Large intestine (tissue), 3 donors: ENCODE measurements around the gene ID3. TPM values are rescaled to one million over a fixed set of nuclear protein-coding genes. Genes with fewer than 3 reads are reported as not detected.
"Not testable (repeated sequence)": the region's sequence is repeated elsewhere in the genome, so short reads cannot be mapped to it uniquely, and the experiment has no call there.

Source experiments
- DNase-seq, 2 donors: peaks; one replicate each; pipeline versions ENCODE4 v3.0.0 to v3.0.0-alpha.2; 2013
- H3K27ac ChIP-seq: one replicate; pipeline ENCODE4 v1.5.1; 2013; ENCODE audit warnings: low read length
- H3K27me3 ChIP-seq: 2 replicates; pipeline ENCODE4 v1.6.1; 2013; ENCODE audit warnings: low read length; ENCODE audit not compliant: control insufficient read depth, insufficient read depth
- H3K36me3 ChIP-seq: 2 replicates; pipeline ENCODE4 v1.6.1; 2013; ENCODE audit warnings: low read length; ENCODE audit not compliant: control insufficient read depth, insufficient read depth
- H3K4me1 ChIP-seq: one replicate; pipeline ENCODE4 v1.6.1; 2013; ENCODE audit warnings: low read length; ENCODE audit not compliant: control insufficient read depth, insufficient read depth
- H3K4me3 ChIP-seq: one replicate; pipeline ENCODE4 v1.5.1; 2013; ENCODE audit warnings: low read length
- H3K9me3 ChIP-seq: one replicate; pipeline ENCODE4 v1.6.1; 2013; ENCODE audit warnings: mild to moderate bottlenecking, low read depth, low read length, moderate library complexity; ENCODE audit not compliant: control insufficient read depth
- WGBS: methylation state at CpG from one replicate; pipeline ENCODE4 v1.1.5; 2013; ENCODE audit warnings: low lambda C conversion rate; ENCODE audit not compliant: insufficient coverage; 5-methylcytosine and 5-hydroxymethylcytosine counted together
- polyA plus RNA-seq: library from polyadenylated mRNA; unstranded; fragments of 120-200 nt; gene quantifications from one replicate; pipeline ENCODE4 v1.2.1, GENCODE V29; 2013

Gene ID3
- polyA plus RNA-seq, 1 donor: 120 TPM

DNA sequence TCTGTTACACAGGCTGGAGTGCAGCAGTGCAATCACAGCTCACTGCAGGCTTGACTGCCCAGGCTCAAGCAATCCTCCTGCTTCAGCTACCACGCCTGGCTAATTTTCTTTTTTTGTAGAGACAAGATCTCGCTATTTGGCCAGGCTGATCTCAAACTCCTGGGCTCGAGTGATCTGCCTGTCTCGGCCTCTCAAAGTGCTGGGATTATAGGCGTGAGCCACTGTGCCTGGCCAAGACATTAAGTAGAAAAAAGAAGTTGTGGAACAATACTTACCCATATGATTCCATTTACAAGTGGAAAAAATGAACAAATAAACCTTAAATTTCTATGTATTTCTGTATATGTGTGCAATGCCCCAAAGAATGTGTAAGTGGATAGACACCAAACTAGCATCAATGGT is 30.3 kb upstream of the ID3 start:
- H3K27me3 ChIP-seq: no peaks in the 10 kb centered on the region
- WGBS: no CpG with 5 or more reads among the region's 5 CpGs
- H3K27ac ChIP-seq: no peak overlapping the region
- H3K4me1 ChIP-seq: no peaks in the 10 kb centered on the region
- DNase-seq: no peak
- no peaks in the 10 kb centered on the region for H3K36me3 ChIP-seq
- no peak overlapping the region for H3K4me3 ChIP-seq
- no peaks in the 10 kb centered on the region for H3K9me3 ChIP-seq

DNA sequence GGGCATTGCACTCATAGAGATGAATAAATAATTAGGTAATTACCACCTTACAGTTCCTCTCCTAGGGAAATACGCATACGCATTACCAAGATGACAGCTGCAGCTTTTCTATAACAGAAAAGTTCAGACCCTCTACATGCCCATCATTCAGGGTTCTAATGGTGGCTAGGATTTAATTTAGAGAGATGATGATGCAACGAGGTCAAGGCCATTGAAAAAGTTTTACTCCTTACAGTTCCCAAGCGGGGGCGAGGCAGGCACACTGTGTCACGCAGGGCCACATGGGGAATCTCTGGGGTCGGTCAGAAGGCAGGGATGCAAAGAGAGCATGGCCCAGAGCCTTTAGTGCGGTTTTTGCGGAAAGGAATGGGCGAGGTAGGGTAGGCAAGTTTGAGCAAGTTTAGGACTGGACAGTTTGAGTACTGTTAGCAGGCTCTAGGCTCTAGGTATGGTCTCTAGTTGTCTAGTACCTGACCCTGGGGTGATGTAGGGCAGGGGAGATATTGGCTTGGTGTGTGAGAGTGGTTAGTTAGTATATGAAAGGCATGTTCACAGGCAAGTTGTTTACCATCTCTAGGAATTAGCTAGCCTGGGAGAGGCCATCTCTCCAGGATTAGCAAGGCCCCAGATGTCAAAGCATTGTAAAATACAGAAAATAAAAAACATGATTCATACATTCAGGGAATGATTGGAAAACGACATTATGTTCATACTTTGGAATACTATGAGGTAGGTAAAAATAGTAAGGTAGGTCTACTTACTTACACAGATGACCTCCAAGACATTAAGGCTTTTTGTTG is 29.6 kb upstream of the ID3 start:
- H3K4me3 ChIP-seq: no peak overlapping the region
- H3K27me3 ChIP-seq: no peaks in the 10 kb centered on the region
- H3K4me1 ChIP-seq: no peaks in the 10 kb centered on the region
- H3K27ac ChIP-seq: no peak overlapping the region
- no CpG with 5 or more reads among the region's 11 CpGs for WGBS
- H3K9me3 ChIP-seq: no peaks in the 10 kb centered on the region
- no peak for DNase-seq
- no peaks in the 10 kb centered on the region for H3K36me3 ChIP-seq

DNA sequence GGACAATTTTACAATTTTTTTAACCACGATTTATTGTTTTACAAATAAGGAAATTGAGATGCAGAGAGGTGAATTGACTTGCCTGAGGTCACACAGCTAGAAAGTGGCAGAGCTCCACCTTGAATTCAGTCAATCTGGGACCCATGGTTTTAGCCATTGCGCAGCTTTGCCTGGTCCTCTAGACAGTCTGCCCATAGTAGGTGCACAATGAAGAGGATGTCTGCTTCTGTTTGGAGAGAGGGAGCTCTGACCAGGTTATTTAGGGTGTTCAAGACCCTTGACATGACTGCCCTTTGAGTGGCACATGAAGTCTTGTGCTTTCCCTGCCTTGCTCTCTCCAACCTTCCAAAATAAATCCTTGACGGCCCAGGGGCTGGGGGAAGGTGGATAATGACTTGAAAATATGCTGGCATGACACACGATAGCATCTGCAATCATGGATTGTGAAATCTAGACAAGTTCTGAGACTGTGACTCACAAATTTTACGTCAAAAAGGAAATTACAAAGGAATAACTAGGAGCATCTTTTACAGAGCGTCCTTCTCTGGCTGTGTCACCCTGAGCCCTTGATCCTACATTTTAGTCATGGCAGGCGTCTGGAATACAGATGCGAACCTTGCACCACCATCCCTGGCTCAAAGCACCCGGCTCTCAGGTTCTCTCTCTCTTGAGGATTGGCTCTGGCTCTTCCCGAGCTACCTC is 26.2 kb upstream of the ID3 start:
- Histone ChIP-seq H3K9me3 (no peaks in the 10 kb centered on the region), H3K4me1 (no peaks in the 10 kb centered on the region), H3K36me3 (no peaks in the 10 kb centered on the region), H3K27ac (no peak overlapping the region), H3K4me3 (no peak overlapping the region), H3K27me3 (no peaks in the 10 kb centered on the region)
- WGBS: no CpG with 5 or more reads among the region's 10 CpGs
- no peak for DNase-seq

DNA sequence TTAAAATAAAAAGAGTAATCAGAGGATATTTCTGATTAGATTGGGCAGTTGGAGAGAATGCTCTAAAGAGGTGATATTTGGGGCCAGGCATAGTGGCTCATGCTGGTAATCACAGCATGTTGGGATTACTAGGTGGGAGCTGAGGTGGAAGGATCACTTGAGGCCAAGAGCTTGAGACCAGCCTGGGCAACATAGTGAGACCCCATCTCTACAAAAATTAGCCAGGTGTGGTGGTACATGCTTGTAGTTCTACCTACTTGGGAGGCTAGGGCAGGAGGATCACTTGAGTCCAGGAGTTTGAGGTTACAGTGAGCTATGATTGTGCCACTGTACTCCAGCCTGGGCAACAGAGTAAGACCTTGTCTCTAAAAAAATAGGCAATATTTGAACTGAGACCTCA is 24.4 kb upstream of the ID3 start:
- not testable (repeated sequence) for H3K36me3 ChIP-seq, H3K9me3 ChIP-seq, H3K27ac ChIP-seq, H3K4me3 ChIP-seq, H3K27me3 ChIP-seq, H3K4me1 ChIP-seq, DNase-seq

DNA sequence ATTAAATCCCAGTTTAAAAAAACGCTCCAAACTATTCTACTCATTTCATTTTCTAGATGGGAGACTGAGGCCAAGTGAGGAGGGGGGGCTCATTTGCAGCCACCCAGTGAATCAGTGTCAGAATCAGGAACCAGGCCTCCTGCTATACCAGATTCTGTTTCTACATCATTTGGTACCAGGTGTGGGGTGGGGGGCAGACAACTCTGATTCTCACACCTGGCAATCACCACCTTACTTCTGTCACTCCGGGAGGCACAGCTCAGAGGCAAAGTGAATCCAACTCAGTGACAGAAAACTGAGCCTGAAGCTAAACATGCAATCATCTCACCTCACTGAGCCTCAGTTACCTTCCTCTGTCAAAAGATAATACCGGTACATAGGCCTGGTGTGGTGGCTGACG is 23.5 kb upstream of the ID3 start:
- no peak for DNase-seq
- Histone ChIP-seq H3K9me3 (no peaks in the 10 kb centered on the region), H3K4me1 (peaks cover 2% of the 10 kb centered on the region), H3K4me3 (no peak overlapping the region), H3K36me3 (no peaks in the 10 kb centered on the region), H3K27ac (no peak overlapping the region), H3K27me3 (no peaks in the 10 kb centered on the region)
- WGBS: no CpG with 5 or more reads among the region's 4 CpGs

DNA sequence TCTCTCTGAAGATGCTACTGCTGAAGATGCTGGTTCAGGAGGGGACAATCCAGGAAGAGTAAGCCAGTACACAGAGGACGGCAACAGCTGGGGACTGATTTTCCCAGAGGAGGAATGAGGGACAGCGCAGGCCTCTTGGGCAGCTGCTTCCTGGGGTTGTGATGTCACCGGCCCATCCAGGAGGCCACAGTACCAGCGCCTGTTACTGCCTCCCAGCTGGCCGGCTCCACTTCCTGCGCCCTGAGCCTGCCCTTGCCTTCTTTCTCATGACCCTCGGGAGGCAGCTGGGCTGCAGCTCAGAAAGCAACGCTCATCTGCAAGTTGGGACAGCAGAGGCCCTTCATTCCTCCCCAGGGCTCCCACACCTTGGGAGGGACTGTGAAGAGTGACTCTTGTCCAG is 21.9 kb upstream of the ID3 start:
- WGBS: no CpG with 5 or more reads among the region's 8 CpGs
- Histone ChIP-seq H3K36me3 (no peaks in the 10 kb centered on the region), H3K27ac (peak overlapping the region; percentile 2)

DNA sequence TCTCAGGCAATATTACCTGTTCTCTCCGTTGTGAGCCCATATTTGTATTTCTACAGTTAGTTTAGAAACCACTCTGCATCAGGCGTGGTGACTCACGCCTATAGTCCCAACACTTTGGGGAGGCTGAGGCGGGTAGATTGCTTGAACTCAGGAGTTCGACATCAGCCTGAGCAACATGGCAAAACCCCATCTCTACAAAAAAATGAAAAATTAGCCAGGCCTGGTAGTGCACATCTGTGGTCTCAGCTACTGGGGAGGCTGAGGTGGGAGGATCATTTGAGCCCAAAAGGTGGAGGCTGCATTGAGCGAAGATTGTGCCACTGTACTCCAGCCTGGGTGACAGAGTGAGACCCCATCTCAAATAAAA is 19.7 kb upstream of the ID3 start:
- DNase-seq: no peak
- Histone ChIP-seq H3K27me3 (no peaks in the 10 kb centered on the region), H3K27ac (no peak overlapping the region), H3K4me3 (no peak overlapping the region), H3K4me1 (peaks cover 14% of the 10 kb centered on the region), H3K9me3 (no peaks in the 10 kb centered on the region), H3K36me3 (no peaks in the 10 kb centered on the region)
- WGBS: no CpG with 5 or more reads among the region's 6 CpGs

More for the DNA sequence above, 21.9 kb upstream of the ID3 start:
- DNase-seq: peak in 1 of 2 donors; percentile 42
- Histone ChIP-seq H3K4me3 (no peak overlapping the region), H3K9me3 (no peaks in the 10 kb centered on the region), H3K4me1 (peaks cover 14% of the 10 kb centered on the region), H3K27me3 (no peaks in the 10 kb centered on the region)

DNA sequence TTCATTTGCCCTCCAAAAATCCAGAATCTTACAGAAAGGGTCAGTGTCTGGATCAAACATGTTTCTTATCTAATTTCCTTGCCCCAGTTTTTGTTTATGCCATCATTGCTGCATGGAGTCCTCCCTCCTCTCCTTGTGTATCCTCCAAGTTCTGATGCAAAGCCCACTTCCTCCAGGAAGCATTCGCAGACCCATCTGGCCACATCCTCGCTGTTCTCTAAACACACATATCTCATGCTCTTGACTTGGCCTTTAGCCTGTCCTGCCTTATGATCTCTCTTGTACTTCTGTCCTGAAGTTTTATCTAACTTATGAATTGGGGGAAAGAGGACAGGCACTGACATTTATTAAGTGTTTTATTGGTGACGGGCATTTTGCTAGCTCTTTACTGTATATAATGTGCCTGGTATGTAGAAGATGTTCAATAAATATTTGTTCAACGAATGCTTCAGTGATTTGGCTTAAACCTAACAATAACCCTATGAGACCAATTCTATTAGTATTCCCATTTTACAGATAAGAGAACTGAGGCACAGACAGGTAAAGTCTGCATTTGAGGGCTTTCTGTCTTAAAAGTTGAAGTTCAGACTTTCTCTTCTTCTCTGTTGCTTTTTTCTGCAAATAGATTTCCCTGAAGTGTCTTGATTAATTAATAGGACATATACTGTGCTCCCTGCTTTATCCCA is 19.2 kb upstream of the ID3 start:
- peaks cover 14% of the 10 kb centered on the region for H3K4me1 ChIP-seq
- DNase-seq: no peak
- H3K27ac ChIP-seq: no peak overlapping the region
- no peaks in the 10 kb centered on the region for H3K9me3 ChIP-seq
- H3K4me3 ChIP-seq: no peak overlapping the region
- H3K36me3 ChIP-seq: no peaks in the 10 kb centered on the region
- H3K27me3 ChIP-seq: no peaks in the 10 kb centered on the region
- 100% methylated on average over 1 of the region's 4 CpGs for WGBS

DNA sequence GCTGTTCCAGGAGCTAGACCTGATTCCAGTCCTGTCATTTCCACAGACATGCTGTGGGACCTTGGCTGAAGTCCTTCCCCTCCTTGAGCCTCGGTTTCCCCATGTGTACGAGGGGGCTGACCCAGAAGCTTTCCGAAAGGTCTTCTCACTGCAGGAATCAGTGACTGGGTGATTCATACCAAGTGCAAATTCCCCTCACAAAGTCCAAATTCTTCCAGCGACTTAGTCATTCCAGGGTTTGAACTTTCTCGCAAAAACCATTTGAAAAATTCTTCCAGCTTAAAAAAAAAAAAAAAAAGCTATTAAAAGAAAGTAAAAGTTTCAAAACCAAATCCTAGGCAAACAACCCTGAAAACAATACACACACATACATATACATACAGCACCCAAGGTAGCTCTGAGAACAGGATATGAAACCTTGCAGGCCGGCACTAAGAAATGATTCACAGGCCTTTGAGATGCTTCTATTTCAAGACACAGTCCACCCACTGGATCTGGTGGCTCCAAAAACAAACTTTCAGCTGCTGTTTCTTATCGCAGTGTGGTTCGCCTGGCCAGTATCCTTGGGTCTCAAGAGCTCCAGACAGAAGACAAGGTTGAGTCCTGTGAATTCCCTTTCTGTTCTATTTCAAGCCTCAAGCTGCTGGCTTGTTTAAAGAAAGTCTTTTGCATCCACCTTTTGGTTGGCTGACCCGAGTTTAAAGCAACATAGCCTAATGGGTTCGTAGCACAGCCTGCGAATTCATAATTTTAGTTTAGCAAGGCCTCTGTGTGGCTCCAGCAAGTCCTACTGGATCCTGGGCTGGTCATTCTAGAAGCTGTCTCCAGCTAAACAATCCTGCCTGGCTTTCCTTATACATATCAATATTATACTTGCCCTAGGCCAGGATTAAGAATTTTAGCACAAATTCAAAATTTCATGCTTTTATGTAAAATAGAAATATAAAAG is 18.0 kb upstream of the ID3 start:
- Histone ChIP-seq H3K4me3 (no peak overlapping the region), H3K9me3 (no peaks in the 10 kb centered on the region), H3K36me3 (no peaks in the 10 kb centered on the region), H3K27ac (peak overlapping the region; percentile 11), H3K27me3 (no peaks in the 10 kb centered on the region), H3K4me1 (peaks cover 14% of the 10 kb centered on the region)
- peak in 1 of 2 donors; percentile 70 for DNase-seq
- 40% methylated on average over 1 of the region's 11 CpGs for WGBS
